GM23338 (cell line): ENCODE results near the gene ACSF2. TPM values are rescaled to one million over a fixed set of nuclear protein-coding genes. Genes with fewer than 3 reads are reported as not detected.

Experiments
- ATAC-seq: fragments of 200-7000 bp; cut with Tn5 transposase; 3 replicates; pipeline ENCODE4 v1.9.1; 2020
- DNase-seq: peaks from one replicate; pipeline ENCODE4 v3.0.0-alpha.2; 2015; ENCODE audit warnings: low spot score
- H2AFZ ChIP-seq: fragments of 200-600 bp; sonication (generic); 2 replicates; pipeline ENCODE4 v1.8.0; 2016; ENCODE audit warnings: antibody characterized with exemption, mild to moderate bottlenecking, moderate library complexity
- H3F3A ChIP-seq: fragments of 200-600 bp; sonication (generic); replicated peaks from 2 replicates; pipeline ENCODE4 v1.8.0; 2017; ENCODE audit warnings: antibody characterized with exemption, mixed run types, low read depth
- H3K27ac ChIP-seq: fragments of 200-600 bp; sonication (generic); 2 replicates; pipeline ENCODE4 v1.6.1; 2016; ENCODE audit warnings: low read depth
- H3K27me3 ChIP-seq: fragments of 200-600 bp; sonication (generic); 2 replicates; pipeline ENCODE4 v1.8.0; 2016; ENCODE audit warnings: mild to moderate bottlenecking, mixed run types, moderate library complexity; ENCODE audit not compliant: insufficient read depth
- H3K36me3 ChIP-seq: fragments of 200-600 bp; sonication (generic); 2 replicates; pipeline ENCODE4 v1.8.0; 2016; ENCODE audit warnings: mild to moderate bottlenecking; ENCODE audit not compliant: insufficient read depth
- H3K4me1 ChIP-seq: fragments of 200-600 bp; sonication (generic); 2 replicates; pipeline ENCODE4 v1.8.0; 2016; ENCODE audit warnings: mild to moderate bottlenecking, moderate library complexity; ENCODE audit not compliant: insufficient read depth
- H3K4me2 ChIP-seq: fragments of 200-600 bp; sonication (generic); 2 replicates; pipeline ENCODE4 v1.7.1; 2017; ENCODE audit warnings: mixed run types
- H3K4me3 ChIP-seq: fragments of 200-600 bp; sonication (generic); 2 replicates; pipeline ENCODE4 v1.6.1; 2016; ENCODE audit warnings: mixed run types
- H3K79me2 ChIP-seq: fragments of 200-600 bp; sonication (generic); replicated peaks from 2 replicates; pipeline ENCODE4 v1.8.0; 2017; ENCODE audit warnings: mild to moderate bottlenecking; ENCODE audit not compliant: insufficient read depth
- H3K9me2 ChIP-seq: fragments of 200-600 bp; sonication (generic); 2 replicates; pipeline ENCODE4 v1.8.0; 2017; ENCODE audit not compliant: insufficient read depth
- H4K20me1 ChIP-seq: fragments of 200-600 bp; sonication (generic); replicated peaks from 2 replicates; pipeline ENCODE4 v1.8.0; 2017; ENCODE audit warnings: mild to moderate bottlenecking; ENCODE audit not compliant: insufficient read depth
- H3K27ac Mint-ChIP-seq: 2 replicates; pipeline ENCODE4 v1.8.0; 2020; ENCODE audit warnings: inconsistent platforms, mild to moderate bottlenecking, moderate library complexity, mixed read lengths
- H3K27me3 Mint-ChIP-seq: 3 replicates; pipeline ENCODE4 v1.8.0; 2022; ENCODE audit warnings: low read depth, mild to moderate bottlenecking, moderate library complexity, mixed read lengths, inconsistent platforms; ENCODE audit not compliant: insufficient read depth, poor library complexity
- H3K36me3 Mint-ChIP-seq: 3 replicates; pipeline ENCODE4 v1.8.0; 2021; ENCODE audit warnings: low read depth, mild to moderate bottlenecking, inconsistent platforms, moderate library complexity, mixed read lengths
- H3K4me1 Mint-ChIP-seq: 3 replicates; pipeline ENCODE4 v1.8.0; 2020; ENCODE audit warnings: mild to moderate bottlenecking, inconsistent platforms, mixed read lengths
- H3K4me3 Mint-ChIP-seq: 3 replicates; pipeline ENCODE4 v1.8.0; 2021; ENCODE audit warnings: moderate library complexity, mild to moderate bottlenecking, inconsistent platforms, mixed read lengths
- H3K9me3 Mint-ChIP-seq: 3 replicates; pipeline ENCODE4 v1.8.0; 2020; ENCODE audit warnings: moderate library complexity, mild to moderate bottlenecking, inconsistent platforms, mixed read lengths
- CREB1 ChIP-seq: fragments of 250-450 bp; sonication (Bioruptor Pico); IDR thresholded peaks from 2 replicates; pipeline ENCODE4 v1.5.0; 2020; ENCODE audit warnings: low read depth, mild to moderate bottlenecking, moderate library complexity
- EZH2 ChIP-seq: fragments of 200-600 bp; sonication (generic); IDR thresholded peaks from one replicate; pipeline ENCODE4 v1.8.0; 2017; ENCODE audit warnings: antibody characterized with exemption, mild to moderate bottlenecking, low read depth; ENCODE audit not compliant: unreplicated experiment
- EZH2phosphoT487 ChIP-seq: fragments of 200-600 bp; sonication (generic); IDR thresholded peaks from one replicate; pipeline ENCODE4 v1.8.1; 2018; ENCODE audit warnings: antibody characterized with exemption; ENCODE audit not compliant: unreplicated experiment
- JUNB ChIP-seq: IDR thresholded peaks from one replicate; pipeline ENCODE4 v1.6.1; 2016; ENCODE audit warnings: antibody characterized with exemption; ENCODE audit not compliant: unreplicated experiment
- NANOG ChIP-seq: IDR thresholded peaks from 2 replicates; pipeline ENCODE4 v1.6.1; 2016; ENCODE audit warnings: antibody characterized with exemption, borderline replicate concordance
- POLR2AphosphoS5 ChIP-seq: IDR thresholded peaks from 2 replicates; pipeline ENCODE4 v1.6.1; 2016; ENCODE audit warnings: antibody characterized with exemption, low read depth
- STAT1 ChIP-seq: IDR thresholded peaks from one replicate; pipeline ENCODE4 v1.6.1; 2016; ENCODE audit warnings: antibody characterized with exemption; ENCODE audit not compliant: unreplicated experiment
- ZNF114 ChIP-seq: fragments of 250-450 bp; sonication (Bioruptor Pico); IDR thresholded peaks from 2 replicates; pipeline ENCODE4 v1.5.0; 2020; ENCODE audit warnings: mild to moderate bottlenecking, moderate library complexity
- ZNF331 ChIP-seq: fragments of 250-450 bp; sonication (Bioruptor Pico); IDR thresholded peaks from 2 replicates; pipeline ENCODE4 v1.5.0; 2020; ENCODE audit warnings: low read depth, mild to moderate bottlenecking, moderate library complexity
- polyA plus RNA-seq: library from polyadenylated mRNA; unstranded; fragments of >200 nt; fragmentation: Nextera tagmentation; extraction: Ambion mirVana; gene quantifications from 2 replicates; pipeline ENCODE4 v1.2.1, GENCODE V29; 2016
- total RNA-seq: library from RNA; depleted of rRNA; stranded (reverse); fragments of >200 nt; shearing (Covaris generic); gene quantifications from 2 replicates; pipeline ENCODE4 v1.2.3, GENCODE V29; 2014
- TF ChIP-seq, protein P1 (sequence below): fragments of 250-450 bp; sonication (Bioruptor Pico); IDR thresholded peaks from 2 replicates; pipeline ENCODE4 v1.5.0; 2020; ENCODE audit warnings: mild to moderate bottlenecking, moderate library complexity
- TF ChIP-seq, protein P2 (sequence below): IDR thresholded peaks from 2 replicates; pipeline ENCODE4 v1.6.1; 2016; ENCODE audit warnings: antibody characterized with exemption
- TF ChIP-seq, protein P3 (sequence below), 2 experiments: fragments of 200-600 bp in 1 of 2; sonication (generic) in 1 of 2; conservative IDR thresholded peaks; 2 replicates each; pipeline versions ENCODE4 v1.5.1 to v1.6.1; 2016 to 2017; ENCODE audit warnings: antibody characterized with exemption in 2 of 2, low read depth in 2 of 2, mild to moderate bottlenecking in 2 of 2, moderate library complexity in 1 of 2

The ACSF2 gene
- total and polyA plus RNA-seq, 2 experiments from 2014 or later = 6.9 to 12.4 TPM

DNA sequence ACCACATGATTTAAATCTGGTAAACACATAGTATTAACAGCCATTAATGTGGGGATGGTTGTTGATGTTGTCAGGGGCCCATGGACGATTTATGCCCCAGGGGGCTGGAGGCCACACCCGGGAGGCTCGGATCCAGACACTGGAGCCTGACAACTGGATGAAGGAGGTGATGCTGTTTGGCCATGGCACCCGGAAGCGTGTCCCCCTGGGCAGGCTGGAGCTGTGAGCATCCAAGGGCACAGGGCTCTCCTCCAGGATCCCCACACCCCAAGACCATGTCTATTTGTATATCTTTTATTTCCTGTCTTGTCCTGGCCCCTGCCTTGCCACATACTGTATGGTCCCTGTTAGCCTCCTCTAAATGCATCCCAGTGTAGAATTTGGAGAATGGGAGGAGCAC is 57.2 kb downstream of the ACSF2 start (continued):
- TF ChIP-seq NANOG (no peak), CREB1 (CRISPR knock-in tag) (no peak)

DNA sequence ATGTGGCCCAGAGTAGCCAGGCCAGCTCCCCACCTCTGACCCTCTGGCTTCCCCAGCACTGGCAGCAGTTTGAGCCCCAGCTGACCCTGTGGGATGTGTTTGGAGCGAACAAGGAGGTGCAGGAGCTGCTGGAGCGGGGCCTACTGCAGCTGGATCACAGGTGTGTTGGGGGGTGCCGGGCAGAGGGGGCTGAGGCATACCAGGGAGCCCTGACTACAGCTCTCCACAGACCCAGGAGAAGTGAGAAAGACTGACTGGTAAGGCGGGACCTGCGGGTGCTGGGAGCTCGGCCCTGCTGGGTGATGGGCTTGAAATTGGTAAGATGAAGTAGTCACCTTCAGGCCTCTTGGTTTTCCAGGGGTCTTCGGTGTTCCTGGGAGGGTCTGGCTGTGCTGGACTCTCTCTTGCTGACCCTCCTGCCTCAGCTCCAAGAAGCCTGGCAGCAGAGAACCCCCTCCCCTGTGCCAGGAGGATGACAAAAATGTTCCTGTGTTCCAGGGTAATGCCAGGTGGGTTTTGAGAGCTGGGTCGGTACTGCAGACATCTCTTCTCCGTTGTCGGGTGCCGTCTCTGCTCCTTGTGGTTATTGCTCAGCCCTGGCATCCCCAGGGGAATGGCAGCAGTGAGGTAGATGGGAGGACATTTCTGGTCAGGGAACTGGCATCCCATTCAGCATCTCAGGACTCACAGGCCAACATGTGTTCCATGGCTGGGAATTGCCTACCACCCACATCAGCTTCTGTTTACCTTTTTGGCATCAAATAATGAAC is 58.6 kb downstream of the ACSF2 start:
- Mint-ChIP-seq H3K4me3 (no peak overlapping the region), H3K36me3 (peaks cover 33% of the 10 kb centered on the region), H3K4me1 (peaks cover 7% of the 10 kb centered on the region; the same call in 2 of the 3 replicates), H3K9me3 (no peaks in the 10 kb centered on the region), H3K27ac (no peak overlapping the region), H3K27me3 (peaks cover 10% of the 10 kb centered on the region)
- no peak overlapping the region for H2AFZ ChIP-seq
- H3K79me2 ChIP-seq = no peaks in the 10 kb centered on the region
- no peak for ATAC-seq
- H3K4me1 ChIP-seq = peaks cover 5% of the 10 kb centered on the region; the same call in 1 of the 2 replicates
- H3K4me3 ChIP-seq = no peak overlapping the region
- no peak for DNase-seq
- no peaks in the 10 kb centered on the region for H4K20me1 ChIP-seq
- no peaks in the 10 kb centered on the region for H3K9me2 ChIP-seq
- no peaks in the 10 kb centered on the region for H3F3A ChIP-seq
- no peaks in the 10 kb centered on the region for H3K36me3 ChIP-seq
- no peak overlapping the region for H3K4me2 ChIP-seq
- no peak overlapping the region for H3K27ac ChIP-seq
- no peaks in the 10 kb centered on the region for H3K27me3 ChIP-seq
- TF ChIP-seq, protein P1, sequence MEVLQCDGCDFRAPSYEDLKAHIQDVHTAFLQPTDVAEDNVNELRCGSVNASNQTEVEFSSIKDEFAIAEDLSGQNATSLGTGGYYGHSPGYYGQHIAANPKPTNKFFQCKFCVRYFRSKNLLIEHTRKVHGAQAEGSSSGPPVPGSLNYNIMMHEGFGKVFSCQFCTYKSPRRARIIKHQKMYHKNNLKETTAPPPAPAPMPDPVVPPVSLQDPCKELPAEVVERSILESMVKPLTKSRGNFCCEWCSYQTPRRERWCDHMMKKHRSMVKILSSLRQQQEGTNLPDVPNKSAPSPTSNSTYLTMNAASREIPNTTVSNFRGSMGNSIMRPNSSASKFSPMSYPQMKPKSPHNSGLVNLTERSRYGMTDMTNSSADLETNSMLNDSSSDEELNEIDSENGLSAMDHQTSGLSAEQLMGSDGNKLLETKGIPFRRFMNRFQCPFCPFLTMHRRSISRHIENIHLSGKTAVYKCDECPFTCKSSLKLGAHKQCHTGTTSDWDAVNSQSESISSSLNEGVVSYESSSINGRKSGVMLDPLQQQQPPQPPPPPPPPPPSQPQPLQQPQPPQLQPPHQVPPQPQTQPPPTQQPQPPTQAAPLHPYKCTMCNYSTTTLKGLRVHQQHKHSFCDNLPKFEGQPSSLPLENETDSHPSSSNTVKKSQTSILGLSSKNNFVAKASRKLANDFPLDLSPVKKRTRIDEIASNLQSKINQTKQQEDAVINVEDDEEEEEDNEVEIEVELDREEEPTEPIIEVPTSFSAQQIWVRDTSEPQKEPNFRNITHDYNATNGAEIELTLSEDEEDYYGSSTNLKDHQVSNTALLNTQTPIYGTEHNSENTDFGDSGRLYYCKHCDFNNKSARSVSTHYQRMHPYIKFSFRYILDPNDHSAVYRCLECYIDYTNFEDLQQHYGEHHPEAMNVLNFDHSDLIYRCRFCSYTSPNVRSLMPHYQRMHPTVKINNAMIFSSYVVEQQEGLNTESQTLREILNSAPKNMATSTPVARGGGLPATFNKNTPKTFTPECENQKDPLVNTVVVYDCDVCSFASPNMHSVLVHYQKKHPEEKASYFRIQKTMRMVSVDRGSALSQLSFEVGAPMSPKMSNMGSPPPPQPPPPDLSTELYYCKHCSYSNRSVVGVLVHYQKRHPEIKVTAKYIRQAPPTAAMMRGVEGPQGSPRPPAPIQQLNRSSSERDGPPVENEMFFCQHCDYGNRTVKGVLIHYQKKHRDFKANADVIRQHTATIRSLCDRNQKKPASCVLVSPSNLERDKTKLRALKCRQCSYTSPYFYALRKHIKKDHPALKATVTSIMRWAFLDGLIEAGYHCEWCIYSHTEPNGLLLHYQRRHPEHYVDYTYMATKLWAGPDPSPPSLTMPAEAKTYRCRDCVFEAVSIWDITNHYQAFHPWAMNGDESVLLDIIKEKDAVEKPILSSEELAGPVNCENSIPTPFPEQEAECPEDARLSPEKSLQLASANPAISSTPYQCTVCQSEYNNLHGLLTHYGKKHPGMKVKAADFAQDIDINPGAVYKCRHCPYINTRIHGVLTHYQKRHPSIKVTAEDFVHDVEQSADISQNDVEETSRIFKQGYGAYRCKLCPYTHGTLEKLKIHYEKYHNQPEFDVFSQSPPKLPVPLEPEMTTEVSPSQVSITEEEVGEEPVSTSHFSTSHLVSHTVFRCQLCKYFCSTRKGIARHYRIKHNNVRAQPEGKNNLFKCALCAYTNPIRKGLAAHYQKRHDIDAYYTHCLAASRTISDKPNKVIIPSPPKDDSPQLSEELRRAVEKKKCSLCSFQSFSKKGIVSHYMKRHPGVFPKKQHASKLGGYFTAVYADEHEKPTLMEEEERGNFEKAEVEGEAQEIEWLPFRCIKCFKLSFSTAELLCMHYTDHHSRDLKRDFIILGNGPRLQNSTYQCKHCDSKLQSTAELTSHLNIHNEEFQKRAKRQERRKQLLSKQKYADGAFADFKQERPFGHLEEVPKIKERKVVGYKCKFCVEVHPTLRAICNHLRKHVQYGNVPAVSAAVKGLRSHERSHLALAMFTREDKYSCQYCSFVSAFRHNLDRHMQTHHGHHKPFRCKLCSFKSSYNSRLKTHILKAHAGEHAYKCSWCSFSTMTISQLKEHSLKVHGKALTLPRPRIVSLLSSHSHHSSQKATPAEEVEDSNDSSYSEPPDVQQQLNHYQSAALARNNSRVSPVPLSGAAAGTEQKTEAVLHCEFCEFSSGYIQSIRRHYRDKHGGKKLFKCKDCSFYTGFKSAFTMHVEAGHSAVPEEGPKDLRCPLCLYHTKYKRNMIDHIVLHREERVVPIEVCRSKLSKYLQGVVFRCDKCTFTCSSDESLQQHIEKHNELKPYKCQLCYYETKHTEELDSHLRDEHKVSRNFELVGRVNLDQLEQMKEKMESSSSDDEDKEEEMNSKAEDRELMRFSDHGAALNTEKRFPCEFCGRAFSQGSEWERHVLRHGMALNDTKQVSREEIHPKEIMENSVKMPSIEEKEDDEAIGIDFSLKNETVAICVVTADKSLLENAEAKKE (CRISPR knock-in tag) = no peak
- TF ChIP-seq, protein P2, sequence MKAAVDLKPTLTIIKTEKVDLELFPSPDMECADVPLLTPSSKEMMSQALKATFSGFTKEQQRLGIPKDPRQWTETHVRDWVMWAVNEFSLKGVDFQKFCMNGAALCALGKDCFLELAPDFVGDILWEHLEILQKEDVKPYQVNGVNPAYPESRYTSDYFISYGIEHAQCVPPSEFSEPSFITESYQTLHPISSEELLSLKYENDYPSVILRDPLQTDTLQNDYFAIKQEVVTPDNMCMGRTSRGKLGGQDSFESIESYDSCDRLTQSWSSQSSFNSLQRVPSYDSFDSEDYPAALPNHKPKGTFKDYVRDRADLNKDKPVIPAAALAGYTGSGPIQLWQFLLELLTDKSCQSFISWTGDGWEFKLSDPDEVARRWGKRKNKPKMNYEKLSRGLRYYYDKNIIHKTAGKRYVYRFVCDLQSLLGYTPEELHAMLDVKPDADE = no peak
- no peak for TF ChIP-seq NANOG
- TF ChIP-seq, protein P3, sequence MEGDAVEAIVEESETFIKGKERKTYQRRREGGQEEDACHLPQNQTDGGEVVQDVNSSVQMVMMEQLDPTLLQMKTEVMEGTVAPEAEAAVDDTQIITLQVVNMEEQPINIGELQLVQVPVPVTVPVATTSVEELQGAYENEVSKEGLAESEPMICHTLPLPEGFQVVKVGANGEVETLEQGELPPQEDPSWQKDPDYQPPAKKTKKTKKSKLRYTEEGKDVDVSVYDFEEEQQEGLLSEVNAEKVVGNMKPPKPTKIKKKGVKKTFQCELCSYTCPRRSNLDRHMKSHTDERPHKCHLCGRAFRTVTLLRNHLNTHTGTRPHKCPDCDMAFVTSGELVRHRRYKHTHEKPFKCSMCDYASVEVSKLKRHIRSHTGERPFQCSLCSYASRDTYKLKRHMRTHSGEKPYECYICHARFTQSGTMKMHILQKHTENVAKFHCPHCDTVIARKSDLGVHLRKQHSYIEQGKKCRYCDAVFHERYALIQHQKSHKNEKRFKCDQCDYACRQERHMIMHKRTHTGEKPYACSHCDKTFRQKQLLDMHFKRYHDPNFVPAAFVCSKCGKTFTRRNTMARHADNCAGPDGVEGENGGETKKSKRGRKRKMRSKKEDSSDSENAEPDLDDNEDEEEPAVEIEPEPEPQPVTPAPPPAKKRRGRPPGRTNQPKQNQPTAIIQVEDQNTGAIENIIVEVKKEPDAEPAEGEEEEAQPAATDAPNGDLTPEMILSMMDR (conservative IDR thresholded peaks at IDR 0.05; ENCODE audit: low read depth in 2 of 2) = no peak
- no peak for TF ChIP-seq POLR2AphosphoS5
- no peak for TF ChIP-seq EZH2phosphoT487
- no peak for TF ChIP-seq CREB1 (CRISPR knock-in tag)
- no peak for TF ChIP-seq JUNB
- TF ChIP-seq ZNF114 = no peak
- TF ChIP-seq ZNF331 (CRISPR knock-in tag) = no peak
- TF ChIP-seq EZH2 = no peak
- TF ChIP-seq STAT1 = no peak
